Natural killer cell (primary cell): ENCODE measurements around the gene PPP1R10. TPM values are rescaled to one million over a fixed set of nuclear protein-coding genes. Genes with fewer than 3 reads are reported as not detected.
A peak's percentile ranks its signal among the peaks of the same experiment; 100 is the strongest.
"Not testable (repeated sequence)": the region's sequence is repeated elsewhere in the genome, so short reads cannot be mapped to it uniquely, and the experiment has no call there.

ENCODE experiments used
- ATAC-seq, 3 donors: fragments of 150-1000 bp in 2 of 3; fragments of 200-7000 bp in 1 of 3; cut with Tn5 transposase; 1 replicate in 1 of 3; 2 replicates in 2 of 3; pipeline ENCODE4 v1.10.0; 2021; ENCODE audit warnings: mild to moderate bottlenecking in 2 of 3, moderate library complexity in 2 of 3
- DNase-seq, 2 donors: peaks; one replicate each; pipeline versions ENCODE4 v3.0.0 to v3.0.0-alpha.2; 2013 to 2021; ENCODE audit warnings: mixed read lengths in 1 of 2
- H3K27ac ChIP-seq: one replicate; pipeline ENCODE4 v1.5.1; 2013; ENCODE audit warnings: mild to moderate bottlenecking, low read length
- H3K27me3 ChIP-seq: one replicate; pipeline ENCODE4 v1.6.1; 2013; ENCODE audit warnings: low read length; ENCODE audit not compliant: control insufficient read depth, insufficient read depth
- H3K36me3 ChIP-seq: one replicate; pipeline ENCODE4 v1.6.1; 2013; ENCODE audit warnings: low read length; ENCODE audit not compliant: control insufficient read depth, insufficient read depth
- H3K4me1 ChIP-seq: one replicate; pipeline ENCODE4 v1.6.1; 2013; ENCODE audit warnings: low read length; ENCODE audit not compliant: control insufficient read depth, insufficient read depth
- H3K4me3 ChIP-seq: one replicate; pipeline ENCODE4 v1.5.1; 2013; ENCODE audit warnings: low read length
- H3K9me3 ChIP-seq: one replicate; pipeline ENCODE4 v1.6.1; 2013; ENCODE audit warnings: low read length; ENCODE audit not compliant: control insufficient read depth, insufficient read depth
- H3K27ac Mint-ChIP-seq, 2 donors: one replicate each; pipeline ENCODE4 v1.8.0; 2022; ENCODE audit warnings: mild to moderate bottlenecking in 2 of 2, mixed read lengths in 2 of 2, moderate library complexity in 1 of 2
- H3K27me3 Mint-ChIP-seq, 2 donors: one replicate each; pipeline ENCODE4 v1.8.0; 2022; ENCODE audit warnings: low read depth in 2 of 2, mixed read lengths in 2 of 2
- H3K36me3 Mint-ChIP-seq: one replicate; pipeline ENCODE4 v1.8.0; 2022; ENCODE audit warnings: mixed read lengths
- H3K4me1 Mint-ChIP-seq, 2 donors: one replicate each; pipeline ENCODE4 v1.8.0; 2022; ENCODE audit warnings: mixed read lengths in 2 of 2
- H3K4me3 Mint-ChIP-seq: one replicate; pipeline ENCODE4 v1.8.0; 2022; ENCODE audit warnings: mild to moderate bottlenecking, moderate library complexity, mixed read lengths
- H3K9me3 Mint-ChIP-seq, 2 donors: one replicate each; pipeline ENCODE4 v1.8.0; 2022; ENCODE audit warnings: mixed read lengths in 2 of 2
- WGBS: methylation state at CpG from one replicate; pipeline ENCODE4 v1.1.7; 2013; ENCODE audit warnings: missing lambda C conversion rate; ENCODE audit not compliant: insufficient coverage; 5-methylcytosine and 5-hydroxymethylcytosine counted together
- intact Hi-C: fragments of 100-400 bp; cut with micrococcal nuclease; formaldehyde crosslinking; loops from one replicate; pipeline ENCODE4 v1.14.2; 2022
- total RNA-seq, 4 donors: library from RNA; stranded (reverse); fragments of 120-200 nt in 1 of 4; gene quantifications; one replicate each; pipeline versions ENCODE4 v1.2.3 to v1.2.4, GENCODE V29; 2013 to 2022
- TF ChIP-seq, protein P1 (sequence below): fragments of 200-600 bp; IDR thresholded peaks from one replicate; pipeline ENCODE4 v1.8.0; 2022; ENCODE audit warnings: antibody characterized with exemption

PPP1R10 gene
- total RNA-seq: 100 to 1,000 TPM; 151 to 222 (median 174) TPM
- total RNA-seq (2013): 230 TPM

DNA sequence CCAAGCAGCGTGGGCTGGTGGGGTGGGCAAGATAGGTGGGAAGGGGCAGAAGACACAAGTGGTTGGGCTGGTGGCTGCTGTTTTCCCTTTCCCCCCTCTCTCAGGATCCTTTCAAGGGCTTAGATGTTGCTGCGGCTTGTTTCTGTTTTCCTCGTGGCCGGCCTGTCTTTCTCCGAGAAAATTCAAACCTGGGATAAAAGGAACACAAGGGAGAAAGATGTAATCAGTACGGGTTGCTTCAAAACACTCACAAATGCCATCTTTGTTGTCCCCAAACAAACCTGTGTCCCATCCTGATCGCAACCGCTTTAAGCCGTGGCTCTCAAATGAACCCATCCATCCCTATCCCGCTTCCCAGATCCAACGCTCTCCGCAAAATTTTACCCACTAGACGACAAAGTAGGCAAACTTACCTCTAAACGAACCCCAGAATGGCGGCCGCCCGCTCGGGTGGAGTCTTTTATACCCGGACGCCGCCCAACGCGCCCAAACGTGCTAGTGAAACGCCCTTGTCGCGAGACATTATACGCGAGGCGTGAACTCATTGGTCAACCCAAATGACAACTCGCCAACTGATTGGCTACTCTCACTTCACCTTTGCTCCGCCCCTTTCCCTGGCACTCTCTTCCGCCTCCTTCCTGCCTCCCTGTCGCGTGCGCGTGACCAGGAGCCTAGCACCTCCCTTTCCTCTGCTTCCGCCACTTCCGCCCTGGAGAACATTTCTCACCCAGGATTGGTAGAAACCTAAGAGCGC lies at the start of gene PPP1R10:
Gene PPP1R10 (minus strand): TSS at position 433 of the 754 bp plus-strand sequence. CDS start 7,299 bp downstream, outside the sequence.
- no peaks in the 10 kb centered on the region for H3K9me3 Mint-ChIP-seq
- peak within 1 kb of the TSS; percentile 99 for H3K27ac ChIP-seq
- peak within 1 kb of the TSS; percentile 96 to 100 for H3K27ac Mint-ChIP-seq
- H3K27me3 ChIP-seq: no peaks in the 10 kb centered on the region
- H3K9me3 ChIP-seq: no peaks in the 10 kb centered on the region
- peaks cover 26% of the 10 kb centered on the region for H3K36me3 Mint-ChIP-seq
- H3K4me1 Mint-ChIP-seq: peaks cover 57 to 64% of the 10 kb centered on the region in 2 donors
- H3K4me1 ChIP-seq: peaks cover 23% of the 10 kb centered on the region
- peak; percentile 93 to 100 for DNase-seq
- under 1% methylated on average over 38 of the region's 40 CpGs for WGBS
- intact Hi-C loops: loop anchor here (1.0 to 10.0 kb wide), 11 partner anchors 9 to 738 kb away; partner anchors contain the start of genes ABCF1, ATAT1, C6orf136 and DHX16
- peaks cover 36% of the 10 kb centered on the region for H3K36me3 ChIP-seq
- peak within 1 kb of the TSS; percentile 100 for H3K4me3 Mint-ChIP-seq
- peak; percentile 75 to 91 (median 80) for ATAC-seq
- TF ChIP-seq, protein P1, sequence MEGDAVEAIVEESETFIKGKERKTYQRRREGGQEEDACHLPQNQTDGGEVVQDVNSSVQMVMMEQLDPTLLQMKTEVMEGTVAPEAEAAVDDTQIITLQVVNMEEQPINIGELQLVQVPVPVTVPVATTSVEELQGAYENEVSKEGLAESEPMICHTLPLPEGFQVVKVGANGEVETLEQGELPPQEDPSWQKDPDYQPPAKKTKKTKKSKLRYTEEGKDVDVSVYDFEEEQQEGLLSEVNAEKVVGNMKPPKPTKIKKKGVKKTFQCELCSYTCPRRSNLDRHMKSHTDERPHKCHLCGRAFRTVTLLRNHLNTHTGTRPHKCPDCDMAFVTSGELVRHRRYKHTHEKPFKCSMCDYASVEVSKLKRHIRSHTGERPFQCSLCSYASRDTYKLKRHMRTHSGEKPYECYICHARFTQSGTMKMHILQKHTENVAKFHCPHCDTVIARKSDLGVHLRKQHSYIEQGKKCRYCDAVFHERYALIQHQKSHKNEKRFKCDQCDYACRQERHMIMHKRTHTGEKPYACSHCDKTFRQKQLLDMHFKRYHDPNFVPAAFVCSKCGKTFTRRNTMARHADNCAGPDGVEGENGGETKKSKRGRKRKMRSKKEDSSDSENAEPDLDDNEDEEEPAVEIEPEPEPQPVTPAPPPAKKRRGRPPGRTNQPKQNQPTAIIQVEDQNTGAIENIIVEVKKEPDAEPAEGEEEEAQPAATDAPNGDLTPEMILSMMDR: no peak
- peaks cover 0 to 5% of the 10 kb centered on the region in 2 donors for H3K27me3 Mint-ChIP-seq
- peak within 1 kb of the TSS; percentile 73 for H3K4me3 ChIP-seq

DNA sequence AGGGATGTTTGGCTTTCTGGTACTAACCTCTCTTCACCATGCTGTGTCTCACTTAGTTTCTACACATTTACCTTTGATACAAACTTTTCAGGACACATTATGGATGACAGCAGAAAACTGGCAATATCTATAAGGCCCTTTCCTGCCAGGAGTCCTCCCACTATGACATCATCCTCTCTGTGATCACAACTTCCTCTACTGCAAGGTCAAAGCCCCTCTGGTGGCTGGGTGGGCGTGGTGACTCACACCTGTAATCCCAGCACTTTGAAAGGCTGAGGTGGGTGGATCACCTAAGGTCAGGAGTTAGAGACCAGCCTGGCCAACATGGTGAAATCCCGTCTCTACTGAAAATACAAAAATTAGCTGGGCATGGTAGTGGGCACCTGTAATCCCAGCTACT lies 49.3 kb upstream of the PPP1R10 start:
- H3K4me3 ChIP-seq, H3K27me3 Mint-ChIP-seq, H3K9me3 Mint-ChIP-seq, H3K9me3 ChIP-seq, H3K27me3 ChIP-seq, H3K27ac Mint-ChIP-seq, intact Hi-C loops, DNase-seq, H3K27ac ChIP-seq, H3K4me3 Mint-ChIP-seq, H3K4me1 ChIP-seq, ATAC-seq: not testable (repeated sequence)
- Mint-ChIP-seq H3K4me1 (peaks cover 7 to 12% of the 10 kb centered on the region in 2 donors), H3K36me3 (peaks cover 17% of the 10 kb centered on the region)
- 85% methylated on average over 2 of the region's 2 CpGs for WGBS
- H3K36me3 ChIP-seq: peaks cover 67% of the 10 kb centered on the region

- Mint-ChIP-seq H3K4me1 (peaks cover 0 to under 1% of the 10 kb centered on the region in 2 donors), H3K9me3 (no peaks in the 10 kb centered on the region), H3K27me3 (no peaks in the 10 kb centered on the region), H3K4me3 (no peak overlapping the region), H3K36me3 (peaks cover 17% of the 10 kb centered on the region), H3K27ac (peak overlapping the region in 1 of 2 donors; percentile 24)
- Histone ChIP-seq H3K27me3 (no peaks in the 10 kb centered on the region), H3K36me3 (peaks cover 70% of the 10 kb centered on the region), H3K4me3 (no peak overlapping the region), H3K27ac (no peak overlapping the region), H3K9me3 (no peaks in the 10 kb centered on the region), H3K4me1 (no peaks in the 10 kb centered on the region)
- intact Hi-C loops: no loop called here
- no peak for ATAC-seq
- TF ChIP-seq, protein P1: no peak
- WGBS: 98% methylated on average over 31 of the region's 34 CpGs
- no peak for DNase-seq
These were observed 48.1 kb upstream of the PPP1R10 start for GRCh38 chr6:30664994-30665767.

- H3K9me3 ChIP-seq, H3K27me3 Mint-ChIP-seq, ATAC-seq, H3K27ac ChIP-seq, H3K4me3 Mint-ChIP-seq, DNase-seq, H3K4me3 ChIP-seq, H3K4me1 ChIP-seq, H3K27me3 ChIP-seq, H3K9me3 Mint-ChIP-seq, H3K4me1 Mint-ChIP-seq, intact Hi-C loops, H3K27ac Mint-ChIP-seq: not testable (repeated sequence)
- peaks cover 90% of the 10 kb centered on the region for H3K36me3 ChIP-seq
- WGBS: 100% methylated on average over 5 of the region's 5 CpGs
- H3K36me3 Mint-ChIP-seq: peaks cover 34% of the 10 kb centered on the region
These were observed 40.9 kb upstream of the PPP1R10 start for GRCh38 chr6:30657922-30658321.
